ENCODE data around the gene VGLL4.

GRCh38 chr3:11565932-11566331, 77.8 kb downstream of the VGLL4 start:
- TF ChIP-seq CTCF (conservative IDR thresholded peaks at IDR 0.05 in 1 of 2, IDR thresholded peaks at IDR 0.05 in 1 of 2; ENCODE audit: extremely low read depth in 1 of 2, insufficient read depth in 1 of 2, low read depth in 1 of 2, low read length in 2 of 2) (no peak), EZH2 (IDR thresholded peaks at IDR 0.05; ENCODE audit: borderline replicate concordance, low read length) (no peak)

Measured in mammary epithelial cell (primary cell).